ENCODE measurements around the gene NONO.

GRCh38 chrX:71296806-71297205, 13.4 kb downstream of the NONO start:
- TF ChIP-seq, protein P1, sequence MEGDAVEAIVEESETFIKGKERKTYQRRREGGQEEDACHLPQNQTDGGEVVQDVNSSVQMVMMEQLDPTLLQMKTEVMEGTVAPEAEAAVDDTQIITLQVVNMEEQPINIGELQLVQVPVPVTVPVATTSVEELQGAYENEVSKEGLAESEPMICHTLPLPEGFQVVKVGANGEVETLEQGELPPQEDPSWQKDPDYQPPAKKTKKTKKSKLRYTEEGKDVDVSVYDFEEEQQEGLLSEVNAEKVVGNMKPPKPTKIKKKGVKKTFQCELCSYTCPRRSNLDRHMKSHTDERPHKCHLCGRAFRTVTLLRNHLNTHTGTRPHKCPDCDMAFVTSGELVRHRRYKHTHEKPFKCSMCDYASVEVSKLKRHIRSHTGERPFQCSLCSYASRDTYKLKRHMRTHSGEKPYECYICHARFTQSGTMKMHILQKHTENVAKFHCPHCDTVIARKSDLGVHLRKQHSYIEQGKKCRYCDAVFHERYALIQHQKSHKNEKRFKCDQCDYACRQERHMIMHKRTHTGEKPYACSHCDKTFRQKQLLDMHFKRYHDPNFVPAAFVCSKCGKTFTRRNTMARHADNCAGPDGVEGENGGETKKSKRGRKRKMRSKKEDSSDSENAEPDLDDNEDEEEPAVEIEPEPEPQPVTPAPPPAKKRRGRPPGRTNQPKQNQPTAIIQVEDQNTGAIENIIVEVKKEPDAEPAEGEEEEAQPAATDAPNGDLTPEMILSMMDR (conservative IDR thresholded peaks at IDR 0.05; ENCODE audit: low read depth, low read length) = no peak
- TF ChIP-seq EZH2 (IDR thresholded peaks at IDR 0.05; ENCODE audit: low read length, unreplicated experiment) = no peak

All from PC-3 (cell line).